ENCODE measurements around the gene ADGB.
"Not testable (repeated sequence)": the region's sequence is repeated elsewhere in the genome, so short reads cannot be mapped to it uniquely, and the experiment has no call there.

Gene ADGB

GRCh38 chr6:146814148-146814750 lies 215.5 kb downstream of the ADGB start:
- intact Hi-C loops (cut with DNase I; ENCODE audit: low total_unique reads): no loop called here
- H3K27me3 ChIP-seq: no peaks in the 10 kb centered on the region
- TF ChIP-seq, protein P1, sequence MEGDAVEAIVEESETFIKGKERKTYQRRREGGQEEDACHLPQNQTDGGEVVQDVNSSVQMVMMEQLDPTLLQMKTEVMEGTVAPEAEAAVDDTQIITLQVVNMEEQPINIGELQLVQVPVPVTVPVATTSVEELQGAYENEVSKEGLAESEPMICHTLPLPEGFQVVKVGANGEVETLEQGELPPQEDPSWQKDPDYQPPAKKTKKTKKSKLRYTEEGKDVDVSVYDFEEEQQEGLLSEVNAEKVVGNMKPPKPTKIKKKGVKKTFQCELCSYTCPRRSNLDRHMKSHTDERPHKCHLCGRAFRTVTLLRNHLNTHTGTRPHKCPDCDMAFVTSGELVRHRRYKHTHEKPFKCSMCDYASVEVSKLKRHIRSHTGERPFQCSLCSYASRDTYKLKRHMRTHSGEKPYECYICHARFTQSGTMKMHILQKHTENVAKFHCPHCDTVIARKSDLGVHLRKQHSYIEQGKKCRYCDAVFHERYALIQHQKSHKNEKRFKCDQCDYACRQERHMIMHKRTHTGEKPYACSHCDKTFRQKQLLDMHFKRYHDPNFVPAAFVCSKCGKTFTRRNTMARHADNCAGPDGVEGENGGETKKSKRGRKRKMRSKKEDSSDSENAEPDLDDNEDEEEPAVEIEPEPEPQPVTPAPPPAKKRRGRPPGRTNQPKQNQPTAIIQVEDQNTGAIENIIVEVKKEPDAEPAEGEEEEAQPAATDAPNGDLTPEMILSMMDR (IDR thresholded peaks at IDR 0.05): no peak
- no peak overlapping the region for H3K4me3 ChIP-seq
- no peak for DNase-seq
- H3K4me1 ChIP-seq: no peaks in the 10 kb centered on the region
- no peaks in the 10 kb centered on the region for H3K9me3 ChIP-seq
- H3K27ac ChIP-seq: no peak overlapping the region
- no peaks in the 10 kb centered on the region for H3K36me3 ChIP-seq

DNA sequence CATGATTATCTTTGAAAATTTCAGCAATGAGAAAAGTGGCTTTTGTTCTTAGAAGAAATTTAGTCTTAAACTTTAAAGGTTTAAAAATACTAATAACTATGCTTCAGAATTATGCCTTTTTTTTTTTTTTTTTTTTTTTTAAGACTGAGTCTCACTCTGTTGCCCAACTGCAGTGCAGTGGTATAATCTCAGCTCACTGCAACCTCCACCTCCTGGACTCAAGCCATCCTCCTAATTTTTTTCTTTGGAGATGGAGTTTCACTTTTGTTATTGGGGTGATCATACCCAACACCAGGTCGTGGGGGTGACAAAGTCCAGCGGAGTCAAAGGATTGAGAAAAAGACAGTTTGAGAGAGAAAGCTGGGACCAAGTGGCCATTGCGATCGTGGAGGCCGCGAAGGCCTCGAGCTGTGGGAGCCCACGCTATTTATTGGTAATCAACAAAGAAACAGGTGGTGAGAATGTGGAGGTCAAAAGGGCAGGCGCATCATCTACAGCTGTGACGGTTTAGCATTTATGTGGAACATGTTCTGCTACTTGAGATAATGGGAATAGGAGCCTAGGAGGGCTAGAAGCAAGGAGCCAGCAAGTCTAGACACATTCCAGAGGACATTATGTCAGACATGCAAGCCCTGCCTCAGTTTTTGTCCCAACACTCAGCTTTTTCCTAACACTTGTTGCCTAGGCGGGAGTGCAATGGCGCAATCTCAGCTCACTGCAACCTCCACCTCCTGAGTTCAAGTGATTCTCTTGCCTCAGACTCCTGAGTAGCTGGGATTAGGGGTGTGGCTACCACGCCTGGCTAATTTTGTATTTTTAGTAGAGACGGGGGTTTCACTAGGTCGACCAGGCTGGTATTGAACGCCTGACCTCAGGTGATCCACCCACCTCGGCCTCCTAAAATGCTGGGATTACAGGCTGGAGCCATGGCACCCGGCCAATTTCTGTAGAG lies 217.0 kb downstream of the ADGB start:
- DNase-seq; H3K4me1 ChIP-seq; H3K27me3 ChIP-seq; H3K36me3 ChIP-seq; H3K9me3 ChIP-seq; H3K4me3 ChIP-seq; H3K27ac ChIP-seq; intact Hi-C loops (cut with DNase I; ENCODE audit: low total_unique reads): not testable (repeated sequence)

DNA sequence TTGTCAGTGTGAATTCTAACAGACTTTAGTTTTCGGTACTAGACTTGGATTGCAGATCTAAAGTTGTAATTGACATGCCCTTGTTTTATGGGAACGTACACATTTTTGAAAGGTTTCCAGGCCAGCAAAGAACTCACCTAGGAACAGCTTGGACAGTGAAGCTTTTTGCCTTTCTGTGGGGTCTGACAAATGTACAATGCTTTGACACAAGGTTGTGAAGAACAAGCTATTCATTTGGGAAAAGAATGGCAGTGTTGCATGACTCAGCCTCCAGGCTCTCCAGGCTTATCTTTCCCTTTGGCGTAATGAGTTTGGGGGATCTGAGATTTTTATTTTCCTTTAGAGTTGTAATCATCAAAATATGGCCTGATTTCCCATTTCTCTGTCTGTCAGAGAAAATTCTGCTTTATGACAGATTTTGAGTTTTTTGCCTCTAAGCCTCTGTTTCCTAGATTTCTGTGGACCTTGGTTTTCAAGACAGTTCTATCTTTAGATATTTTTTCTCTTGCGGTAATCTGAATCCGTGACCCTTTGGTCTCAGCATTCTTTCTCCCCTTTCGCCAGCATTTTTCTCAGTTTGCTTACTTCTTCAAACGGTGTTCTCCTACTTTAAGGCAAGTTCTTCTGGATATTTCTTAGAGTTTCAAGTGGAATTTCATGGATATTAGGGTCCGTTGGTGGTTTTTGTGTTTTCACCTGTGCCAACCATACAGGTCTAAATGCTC lies 221.0 kb downstream of the ADGB start:
- no peak for DNase-seq
- intact Hi-C loops (cut with DNase I; ENCODE audit: low total_unique reads): no loop called here
- no peaks in the 10 kb centered on the region for H3K4me1 ChIP-seq
- no peak overlapping the region for H3K4me3 ChIP-seq
- H3K36me3 ChIP-seq: no peaks in the 10 kb centered on the region
- no peaks in the 10 kb centered on the region for H3K27me3 ChIP-seq
- TF ChIP-seq, protein P1 (IDR thresholded peaks at IDR 0.05): no peak
- no peaks in the 10 kb centered on the region for H3K9me3 ChIP-seq
- no peak overlapping the region for H3K27ac ChIP-seq

DNA sequence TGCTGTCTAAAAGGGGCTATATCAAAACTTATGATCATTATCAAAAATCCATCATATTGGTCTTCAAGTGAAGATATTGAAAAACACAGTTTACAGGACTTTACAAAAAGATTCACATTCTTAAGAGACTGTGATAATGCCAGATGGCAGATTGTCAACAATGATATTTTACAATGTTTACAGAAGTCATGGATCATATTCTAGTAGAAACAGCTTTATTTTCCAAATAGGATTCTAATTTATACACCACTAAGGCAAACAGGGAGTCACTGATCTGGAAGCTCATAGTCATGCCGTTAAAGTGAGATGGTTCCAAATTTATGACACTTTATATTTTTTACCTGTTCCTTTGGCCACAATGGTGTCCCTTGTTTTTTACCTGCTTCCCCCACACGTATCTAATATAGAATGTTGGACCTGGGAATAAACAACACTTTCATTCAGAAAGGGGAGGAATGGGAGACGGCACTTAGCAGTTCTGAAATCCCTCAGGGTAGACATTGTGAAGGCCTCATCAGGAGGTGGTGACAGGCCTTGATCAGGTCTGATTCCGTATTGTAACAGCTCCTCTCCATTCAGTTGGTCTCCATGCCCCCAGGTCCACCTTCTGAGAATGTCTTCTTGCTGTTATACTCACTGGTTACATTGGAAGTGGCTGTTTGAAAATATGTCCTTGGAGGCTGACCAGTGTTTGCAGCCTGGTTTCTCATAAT lies 228.6 kb downstream of the ADGB start:
- Histone ChIP-seq H3K27ac (no peak overlapping the region), H3K4me3 (no peak overlapping the region), H3K9me3 (no peaks in the 10 kb centered on the region), H3K4me1 (no peaks in the 10 kb centered on the region), H3K27me3 (no peaks in the 10 kb centered on the region), H3K36me3 (no peaks in the 10 kb centered on the region)
- intact Hi-C loops (cut with DNase I; ENCODE audit: low total_unique reads): no loop called here
- TF ChIP-seq, protein P1 (IDR thresholded peaks at IDR 0.05): no peak
- no peak for DNase-seq

DNA sequence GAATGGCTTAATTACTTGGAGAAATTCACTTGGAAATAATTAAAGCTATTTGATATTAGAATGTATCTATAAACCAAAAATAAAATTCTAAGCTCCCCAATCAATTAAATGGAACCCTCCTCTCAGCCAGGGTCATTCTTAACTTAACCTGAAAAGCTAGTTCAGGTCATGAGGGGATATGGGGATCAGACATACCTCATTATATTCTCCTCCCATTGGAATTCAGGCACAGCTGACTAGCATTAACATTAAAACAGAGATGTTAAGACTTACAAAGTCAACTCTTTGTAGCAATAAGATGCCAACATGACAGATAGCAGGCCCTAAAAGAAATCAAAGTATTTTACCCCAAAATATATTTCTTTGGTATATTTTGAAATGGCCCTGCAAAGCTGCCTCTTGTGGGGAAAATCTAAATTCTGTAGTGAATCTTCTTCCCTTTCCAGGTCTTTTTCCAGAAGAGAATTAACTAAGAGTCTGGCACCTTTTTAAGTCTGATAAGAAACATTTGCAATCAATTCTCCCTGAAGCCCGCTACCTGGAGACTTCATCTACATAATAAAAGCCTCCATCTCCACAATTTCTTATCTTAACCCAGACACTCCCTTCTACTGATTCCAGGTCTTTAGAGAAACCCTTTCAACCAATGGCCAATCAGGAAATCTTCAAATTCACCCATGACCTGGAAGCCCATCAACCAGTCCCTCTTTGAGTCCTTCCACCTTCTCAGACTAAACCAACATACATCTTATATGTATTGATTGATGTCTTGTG lies 231.2 kb downstream of the ADGB start:
- Histone ChIP-seq H3K4me1 (no peaks in the 10 kb centered on the region), H3K27me3 (no peaks in the 10 kb centered on the region), H3K36me3 (no peaks in the 10 kb centered on the region), H3K4me3 (no peak overlapping the region), H3K27ac (no peak overlapping the region), H3K9me3 (no peaks in the 10 kb centered on the region)
- DNase-seq: no peak
- TF ChIP-seq, protein P1 (IDR thresholded peaks at IDR 0.05): no peak
- intact Hi-C loops (cut with DNase I; ENCODE audit: low total_unique reads): no loop called here
